M059J (cell line): ENCODE measurements around the gene FTO. TPM values are rescaled to one million over a fixed set of nuclear protein-coding genes. Genes with fewer than 3 reads are reported as not detected.

Experiments
- total RNA-seq: library from RNA; depleted of rRNA; stranded (reverse); fragments of >200 nt; shearing (Covaris generic); gene quantifications from 2 replicates; pipeline ENCODE4 v1.2.3, GENCODE V29; 2014; rRNA removed

Gene FTO
- total RNA-seq, 1 experiment from 2014 or later = 132 TPM

Other genes starting within 250 kb of the FTO start
- 22.4 and 35.6 TPM in 2 replicates for gene AKTIP, start 200.9 kb upstream of the FTO start, total RNA-seq
- gene RPGRIP1L, start 297 bp upstream of the FTO start, total RNA-seq = 7.1 and 12.5 TPM in 2 replicates